GM06990 (cell line): ENCODE results near the gene POFUT2.

Experiments used
- DNase-seq: peaks from one replicate; pipeline ENCODE4 v3.0.0-alpha.2; 2011; ENCODE audit not compliant: insufficient read length; ENCODE audit errors: extremely low read depth
- H3K27me3 ChIP-seq: replicated peaks from 2 replicates; pipeline ENCODE4 v1.6.0; 2011; ENCODE audit warnings: low read length; ENCODE audit not compliant: control insufficient read depth, insufficient read depth
- H3K36me3 ChIP-seq: 2 replicates; pipeline ENCODE4 v1.5.1; 2011; ENCODE audit warnings: low read length; ENCODE audit not compliant: control insufficient read depth, insufficient read depth
- H3K4me3 ChIP-seq: replicated peaks from 2 replicates; pipeline ENCODE4 v1.5.1; 2011; ENCODE audit warnings: low read depth, mild to moderate bottlenecking, control low read depth, low read length
- TF ChIP-seq, protein P1 (sequence below): IDR thresholded peaks from 2 replicates; pipeline ENCODE4 v1.5.1; 2011; ENCODE audit warnings: low read length, control low read depth, mild to moderate bottlenecking, inconsistent platforms; ENCODE audit not compliant: insufficient read depth, poor library complexity, severe bottlenecking

POFUT2 gene

DNA sequence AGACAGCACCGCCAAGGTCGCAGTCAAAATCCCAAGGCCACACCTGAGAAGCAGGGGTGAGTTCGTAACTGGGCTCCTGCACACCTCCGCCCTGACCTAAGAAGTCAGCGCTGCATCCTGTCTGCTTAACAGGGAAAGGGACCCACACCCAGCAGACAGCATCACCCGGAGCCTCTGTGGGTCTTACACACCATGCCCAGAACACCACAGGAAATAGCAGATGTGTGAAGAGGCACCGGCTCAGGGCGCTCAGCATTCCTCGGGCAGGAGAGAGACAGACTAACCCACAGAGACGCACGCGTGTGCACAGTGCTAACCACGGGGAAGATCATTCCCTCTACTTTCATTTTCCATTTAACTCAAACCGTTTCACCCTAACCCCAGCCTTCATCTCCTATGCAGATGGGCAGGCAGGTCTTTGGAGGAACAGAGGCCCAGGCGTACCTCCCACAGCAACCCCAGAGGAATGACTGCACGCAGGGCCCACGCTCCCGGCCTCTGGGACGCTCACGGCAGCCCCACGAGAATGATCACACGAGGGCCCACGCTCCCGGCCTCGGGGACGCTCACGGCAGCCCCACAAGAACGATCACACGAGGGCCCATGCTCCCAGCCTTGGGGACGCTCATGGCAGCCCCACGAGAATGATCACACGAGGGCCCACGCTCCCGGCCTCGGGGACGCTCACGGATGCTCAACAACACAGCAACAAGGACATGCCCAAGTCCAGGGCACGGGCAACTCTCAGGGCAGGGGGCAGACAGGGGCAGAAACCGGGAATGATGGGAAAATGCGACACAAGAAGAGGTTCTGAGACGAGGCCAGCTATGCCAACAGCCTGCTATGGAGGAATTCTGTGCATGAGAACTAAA lies 20.9 kb downstream of the POFUT2 start:
- peaks cover 26% of the 10 kb centered on the region for H3K36me3 ChIP-seq
- H3K27me3 ChIP-seq, result no peaks in the 10 kb centered on the region
- TF ChIP-seq, protein P1, sequence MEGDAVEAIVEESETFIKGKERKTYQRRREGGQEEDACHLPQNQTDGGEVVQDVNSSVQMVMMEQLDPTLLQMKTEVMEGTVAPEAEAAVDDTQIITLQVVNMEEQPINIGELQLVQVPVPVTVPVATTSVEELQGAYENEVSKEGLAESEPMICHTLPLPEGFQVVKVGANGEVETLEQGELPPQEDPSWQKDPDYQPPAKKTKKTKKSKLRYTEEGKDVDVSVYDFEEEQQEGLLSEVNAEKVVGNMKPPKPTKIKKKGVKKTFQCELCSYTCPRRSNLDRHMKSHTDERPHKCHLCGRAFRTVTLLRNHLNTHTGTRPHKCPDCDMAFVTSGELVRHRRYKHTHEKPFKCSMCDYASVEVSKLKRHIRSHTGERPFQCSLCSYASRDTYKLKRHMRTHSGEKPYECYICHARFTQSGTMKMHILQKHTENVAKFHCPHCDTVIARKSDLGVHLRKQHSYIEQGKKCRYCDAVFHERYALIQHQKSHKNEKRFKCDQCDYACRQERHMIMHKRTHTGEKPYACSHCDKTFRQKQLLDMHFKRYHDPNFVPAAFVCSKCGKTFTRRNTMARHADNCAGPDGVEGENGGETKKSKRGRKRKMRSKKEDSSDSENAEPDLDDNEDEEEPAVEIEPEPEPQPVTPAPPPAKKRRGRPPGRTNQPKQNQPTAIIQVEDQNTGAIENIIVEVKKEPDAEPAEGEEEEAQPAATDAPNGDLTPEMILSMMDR, result no peak
- H3K4me3 ChIP-seq, result no peak overlapping the region
- no peak for DNase-seq

DNA sequence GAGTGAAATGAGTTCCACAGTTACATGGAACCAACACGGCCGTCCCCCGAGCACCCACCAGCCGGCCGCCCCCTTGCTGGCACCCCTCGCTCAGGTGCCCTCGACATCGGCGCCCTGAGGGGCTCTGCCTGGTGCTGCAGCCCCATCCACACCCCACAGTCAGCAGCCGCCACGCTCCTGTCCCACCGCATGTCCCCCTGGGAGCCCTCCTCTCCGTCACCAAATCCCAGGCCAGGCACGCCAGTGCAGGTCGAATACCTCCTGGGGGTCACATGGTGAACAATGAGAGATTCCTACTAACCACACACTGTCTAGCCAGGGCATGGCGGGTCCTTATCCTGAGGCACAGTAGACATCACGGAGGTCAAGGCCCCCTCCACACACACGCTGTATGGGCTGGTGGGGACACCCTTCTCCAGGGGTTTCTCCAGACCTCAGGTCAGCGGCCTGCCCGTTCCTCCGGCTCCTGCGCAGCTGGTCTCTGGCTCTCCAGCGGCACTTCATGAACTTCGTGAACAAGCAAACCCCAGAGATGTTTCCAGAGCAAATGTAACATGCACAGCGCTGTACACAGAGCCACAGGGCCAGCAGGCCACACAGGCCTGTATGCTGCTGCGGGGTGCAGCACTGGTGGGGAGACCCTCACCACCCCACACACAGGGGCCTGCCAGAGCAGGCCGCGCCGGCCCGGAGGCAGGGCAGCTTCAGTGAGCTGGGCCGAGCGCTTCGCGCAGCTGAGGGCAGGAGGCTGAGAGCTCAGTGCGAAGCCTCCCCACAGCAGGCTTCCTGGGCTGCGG lies 21.8 kb downstream of the POFUT2 start:
- Histone ChIP-seq H3K36me3 (peaks cover 26% of the 10 kb centered on the region), H3K27me3 (no peaks in the 10 kb centered on the region), H3K4me3 (no peak overlapping the region)
- DNase-seq, result no peak
- TF ChIP-seq, protein P1, result no peak

GRCh38 chr21:45264912-45265515 lies 22.7 kb downstream of the POFUT2 start:
- no peak for DNase-seq
- Histone ChIP-seq H3K36me3 (peaks cover 21% of the 10 kb centered on the region), H3K27me3 (no peaks in the 10 kb centered on the region), H3K4me3 (no peak overlapping the region)
- TF ChIP-seq, protein P1, result no peak

DNA sequence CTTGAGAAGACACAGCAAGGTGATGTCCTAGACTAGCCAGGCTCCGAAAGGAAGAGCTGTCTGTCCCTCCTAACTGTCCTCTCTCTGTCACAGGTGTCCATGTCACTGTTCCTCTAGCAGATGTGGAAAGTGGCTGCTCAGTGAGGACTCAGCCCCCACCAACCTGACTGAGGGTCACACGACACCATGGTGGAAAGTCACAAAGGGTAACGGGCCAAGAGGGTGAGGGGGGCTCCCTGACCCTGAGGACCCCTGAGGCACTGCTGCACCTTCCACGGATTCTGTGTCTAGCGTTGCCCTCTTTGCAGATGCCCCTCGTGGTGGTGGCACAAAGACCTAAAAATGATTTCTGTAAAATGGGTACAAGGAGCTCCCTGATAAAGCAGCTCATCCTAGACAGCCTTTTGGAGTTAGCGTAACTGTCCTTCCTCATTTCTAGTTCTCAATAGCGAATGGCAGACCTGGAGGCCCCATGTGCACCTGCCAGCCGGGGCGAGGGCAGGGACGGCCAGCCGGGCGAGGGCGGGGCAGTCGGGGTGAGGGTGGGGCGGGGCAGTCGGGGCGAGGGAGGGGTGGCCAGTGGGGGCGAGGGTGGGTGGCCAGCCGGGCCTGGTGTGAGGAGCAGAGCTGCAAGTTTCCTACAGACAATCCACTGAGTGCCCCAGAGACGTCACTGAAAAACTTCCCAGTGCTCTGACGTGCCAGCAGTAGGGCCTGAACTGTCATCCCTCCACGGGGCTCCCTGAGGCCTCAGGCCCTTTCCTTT lies 23.4 kb downstream of the POFUT2 start:
- no peak for DNase-seq
- no peaks in the 10 kb centered on the region for H3K27me3 ChIP-seq
- H3K36me3 ChIP-seq, result peaks cover 20% of the 10 kb centered on the region
- TF ChIP-seq, protein P1, result no peak
- no peak overlapping the region for H3K4me3 ChIP-seq

DNA sequence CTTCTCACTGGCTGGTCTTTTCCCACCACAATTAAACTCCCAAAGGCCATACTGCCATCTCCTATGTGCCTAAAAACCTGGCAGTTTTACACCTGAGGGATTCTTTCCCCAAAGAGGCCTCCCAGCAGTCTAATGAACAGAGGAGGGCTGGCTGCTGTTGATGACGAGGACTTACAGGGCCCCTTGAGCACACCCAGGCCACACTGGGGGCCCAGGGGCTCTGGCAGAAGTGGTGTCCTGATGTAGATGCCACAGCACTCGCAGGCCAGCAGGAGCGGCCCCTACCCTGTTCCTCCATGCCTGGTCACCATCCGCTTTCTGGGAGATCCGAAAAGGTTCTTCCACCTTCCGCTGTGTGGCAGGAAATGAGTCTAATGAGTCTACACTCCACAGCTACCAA lies 24.2 kb downstream of the POFUT2 start:
- peaks cover 20% of the 10 kb centered on the region for H3K36me3 ChIP-seq
- H3K27me3 ChIP-seq, result no peaks in the 10 kb centered on the region
- no peak overlapping the region for H3K4me3 ChIP-seq
- TF ChIP-seq, protein P1, result no peak
- DNase-seq, result no peak
